KMS-11 (cell line): ENCODE measurements around the gene DIPK1A.

Source experiments
- H2AFZ ChIP-seq: fragments of 200-600 bp; sonication (generic); 2 replicates; pipeline ENCODE4 v1.6.1; 2016; ENCODE audit warnings: antibody characterized with exemption, mixed run types, low read depth
- H3K27ac ChIP-seq: fragments of 200-600 bp; sonication (generic); 2 replicates; pipeline ENCODE4 v1.6.1; 2016; ENCODE audit warnings: mild to moderate bottlenecking, mixed run types
- H3K27me3 ChIP-seq: fragments of 200-600 bp; sonication (generic); 2 replicates; pipeline ENCODE4 v1.6.1; 2017; ENCODE audit warnings: mild to moderate bottlenecking, low read depth, mixed run types, moderate library complexity; ENCODE audit not compliant: insufficient read depth
- H3K36me3 ChIP-seq: fragments of 200-600 bp; sonication (generic); 2 replicates; pipeline ENCODE4 v1.6.1; 2017; ENCODE audit warnings: mild to moderate bottlenecking, mixed run types; ENCODE audit not compliant: insufficient read depth
- H3K4me1 ChIP-seq: fragments of 200-600 bp; sonication (generic); 2 replicates; pipeline ENCODE4 v1.6.1; 2016; ENCODE audit warnings: mild to moderate bottlenecking, low read depth, mixed run types; ENCODE audit not compliant: poor library complexity, severe bottlenecking
- H3K4me2 ChIP-seq: fragments of 200-600 bp; sonication (generic); 2 replicates; pipeline ENCODE4 v1.7.0; 2016; ENCODE audit warnings: mild to moderate bottlenecking, mixed run types
- H3K4me3 ChIP-seq: fragments of 200-600 bp; sonication (generic); IDR thresholded peaks from 2 replicates; pipeline ENCODE4 v1.6.1; 2017; ENCODE audit warnings: low read depth, low read length, mixed read lengths; ENCODE audit not compliant: insufficient read depth
- H3K79me2 ChIP-seq: fragments of 200-600 bp; sonication (generic); 2 replicates; pipeline ENCODE4 v1.6.1; 2016; ENCODE audit warnings: low read depth, mixed run types; ENCODE audit not compliant: insufficient read depth
- H3K9ac ChIP-seq: fragments of 200-600 bp; sonication (generic); 2 replicates; pipeline ENCODE4 v1.6.1; 2016; ENCODE audit warnings: mild to moderate bottlenecking, mixed run types
- H4K20me1 ChIP-seq: fragments of 200-600 bp; sonication (generic); 2 replicates; pipeline ENCODE4 v1.6.1; 2016; ENCODE audit warnings: mild to moderate bottlenecking, mixed run types; ENCODE audit not compliant: insufficient read depth
- CTCF ChIP-seq: fragments of 200-600 bp; sonication (generic); conservative IDR thresholded peaks from 2 replicates; pipeline ENCODE4 v1.6.1; 2017; ENCODE audit warnings: low read depth, mild to moderate bottlenecking, antibody characterized with exemption, low read length, moderate library complexity, mixed read lengths

The DIPK1A gene

GRCh38 chr1:92874987-92875386 lies 86.3 kb downstream of the DIPK1A start:
- Histone ChIP-seq H3K27ac (no peak overlapping the region), H3K9ac (no peak overlapping the region), H3K79me2 (no peaks in the 10 kb centered on the region), H3K4me2 (no peak overlapping the region), H2AFZ (no peak overlapping the region), H3K4me1 (peaks cover 36% of the 10 kb centered on the region), H3K4me3 (no peak overlapping the region), H3K27me3 (no peaks in the 10 kb centered on the region), H3K36me3 (no peaks in the 10 kb centered on the region), H4K20me1 (no peaks in the 10 kb centered on the region)
- no peak for TF ChIP-seq CTCF

DNA sequence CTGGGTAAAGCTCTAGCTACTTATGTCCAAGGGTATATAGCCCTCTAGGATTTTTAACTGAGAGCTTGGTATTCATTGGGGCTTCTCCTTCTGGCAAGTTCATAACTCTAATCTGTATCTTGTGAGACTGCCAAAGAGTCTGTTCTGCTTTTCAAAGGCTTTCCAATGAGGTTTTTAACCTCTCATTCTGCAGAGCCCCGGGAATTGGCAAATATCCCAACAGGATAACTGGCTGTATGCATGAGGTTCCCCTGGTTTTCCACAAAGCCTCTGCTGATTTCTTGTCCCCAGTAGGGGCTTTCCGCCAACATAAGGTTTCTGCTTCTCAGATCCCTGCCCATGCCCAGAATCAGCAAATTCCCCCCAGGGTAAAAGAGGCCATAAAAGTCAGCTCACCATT lies 88.5 kb downstream of the DIPK1A start:
- Histone ChIP-seq H2AFZ (no peak overlapping the region), H3K27ac (no peak overlapping the region), H4K20me1 (no peaks in the 10 kb centered on the region), H3K27me3 (no peaks in the 10 kb centered on the region), H3K4me1 (peaks cover 15% of the 10 kb centered on the region), H3K4me2 (no peak overlapping the region), H3K9ac (no peak overlapping the region), H3K36me3 (no peaks in the 10 kb centered on the region), H3K4me3 (no peak overlapping the region), H3K79me2 (no peaks in the 10 kb centered on the region)
- no peak for TF ChIP-seq CTCF

DNA sequence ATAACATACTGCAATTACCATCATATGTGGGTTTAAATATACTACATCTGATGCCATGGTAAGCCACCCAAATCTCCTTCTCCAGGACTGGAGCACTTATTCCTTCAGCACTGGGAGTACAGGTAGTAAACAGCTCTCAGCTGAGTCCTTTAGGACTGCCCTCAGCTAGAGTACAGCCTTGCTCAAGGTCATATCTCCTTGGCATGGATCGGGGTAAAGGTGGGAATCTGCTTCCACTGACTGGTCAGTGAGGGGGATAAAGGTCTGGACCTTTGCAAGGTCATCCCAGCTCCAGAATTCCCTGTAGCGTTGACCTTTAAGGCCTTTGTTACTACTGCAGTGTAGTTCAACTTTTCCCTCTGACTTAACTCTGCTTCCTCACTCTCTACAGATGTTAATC lies 90.7 kb downstream of the DIPK1A start:
- no peak overlapping the region for H3K27ac ChIP-seq
- H3K9ac ChIP-seq, result no peak overlapping the region
- H3K4me1 ChIP-seq, result no peaks in the 10 kb centered on the region
- H3K27me3 ChIP-seq, result no peaks in the 10 kb centered on the region
- H4K20me1 ChIP-seq, result no peaks in the 10 kb centered on the region
- H3K4me3 ChIP-seq, result no peak overlapping the region
- no peak overlapping the region for H3K4me2 ChIP-seq
- no peaks in the 10 kb centered on the region for H3K79me2 ChIP-seq
- TF ChIP-seq CTCF, result no peak
- no peak overlapping the region for H2AFZ ChIP-seq
- H3K36me3 ChIP-seq, result no peaks in the 10 kb centered on the region

GRCh38 chr1:92864131-92864530 lies 97.1 kb downstream of the DIPK1A start:
- no peaks in the 10 kb centered on the region for H3K36me3 ChIP-seq
- H3K4me1 ChIP-seq, result no peaks in the 10 kb centered on the region
- H3K27ac ChIP-seq, result no peak overlapping the region
- no peak overlapping the region for H2AFZ ChIP-seq
- H3K4me3 ChIP-seq, result no peak overlapping the region
- no peak overlapping the region for H3K9ac ChIP-seq
- no peak overlapping the region for H3K4me2 ChIP-seq
- H4K20me1 ChIP-seq, result no peaks in the 10 kb centered on the region
- H3K27me3 ChIP-seq, result no peaks in the 10 kb centered on the region
- no peaks in the 10 kb centered on the region for H3K79me2 ChIP-seq
- TF ChIP-seq CTCF, result no peak

DNA sequence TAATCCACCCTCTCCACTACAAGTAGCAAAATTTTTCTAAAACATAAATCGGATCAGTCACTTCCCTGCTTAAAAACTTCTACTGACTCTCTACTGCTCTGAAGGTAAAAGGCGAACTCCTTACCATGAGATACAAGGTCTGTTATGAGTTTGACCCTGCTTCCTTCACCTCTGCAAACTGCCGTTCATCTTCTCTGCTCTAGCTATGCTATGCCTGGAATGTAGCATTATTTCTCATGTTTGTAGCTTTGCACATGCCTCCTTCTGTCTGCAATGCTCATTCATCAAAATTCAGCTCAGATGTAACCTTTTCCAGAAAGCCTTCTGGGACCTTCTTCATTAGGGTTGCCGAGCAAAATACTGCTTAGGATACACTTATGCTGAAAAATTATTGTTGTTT lies 98.7 kb downstream of the DIPK1A start:
- Histone ChIP-seq H2AFZ (no peak overlapping the region), H3K4me2 (no peak overlapping the region), H3K4me3 (no peak overlapping the region), H3K79me2 (no peaks in the 10 kb centered on the region), H4K20me1 (no peaks in the 10 kb centered on the region), H3K27ac (no peak overlapping the region), H3K9ac (no peak overlapping the region), H3K27me3 (no peaks in the 10 kb centered on the region), H3K4me1 (peaks cover 7% of the 10 kb centered on the region), H3K36me3 (no peaks in the 10 kb centered on the region)
- TF ChIP-seq CTCF, result no peak
